AG10803 (cell line): Measurements from ENCODE around the gene CROCC2.
A peak's percentile ranks its signal among the peaks of the same experiment; 100 is the strongest.
"Not testable (repeated sequence)": the region's sequence is repeated elsewhere in the genome, so short reads cannot be mapped to it uniquely, and the experiment has no call there.

Experiments used
- DNase-seq: peaks from one replicate; pipeline ENCODE4 v3.0.0; 2010; ENCODE audit warnings: low read depth
- H3K4me3 ChIP-seq: 2 replicates; pipeline ENCODE4 v1.5.1; 2011; ENCODE audit warnings: mild to moderate bottlenecking, low read length, control low read depth
- TF ChIP-seq, protein P1 (sequence below): conservative IDR thresholded peaks from 2 replicates; pipeline ENCODE4 v1.5.1; 2011; ENCODE audit warnings: mild to moderate bottlenecking, low read length, control low read depth, inconsistent platforms

CROCC2 gene

DNA sequence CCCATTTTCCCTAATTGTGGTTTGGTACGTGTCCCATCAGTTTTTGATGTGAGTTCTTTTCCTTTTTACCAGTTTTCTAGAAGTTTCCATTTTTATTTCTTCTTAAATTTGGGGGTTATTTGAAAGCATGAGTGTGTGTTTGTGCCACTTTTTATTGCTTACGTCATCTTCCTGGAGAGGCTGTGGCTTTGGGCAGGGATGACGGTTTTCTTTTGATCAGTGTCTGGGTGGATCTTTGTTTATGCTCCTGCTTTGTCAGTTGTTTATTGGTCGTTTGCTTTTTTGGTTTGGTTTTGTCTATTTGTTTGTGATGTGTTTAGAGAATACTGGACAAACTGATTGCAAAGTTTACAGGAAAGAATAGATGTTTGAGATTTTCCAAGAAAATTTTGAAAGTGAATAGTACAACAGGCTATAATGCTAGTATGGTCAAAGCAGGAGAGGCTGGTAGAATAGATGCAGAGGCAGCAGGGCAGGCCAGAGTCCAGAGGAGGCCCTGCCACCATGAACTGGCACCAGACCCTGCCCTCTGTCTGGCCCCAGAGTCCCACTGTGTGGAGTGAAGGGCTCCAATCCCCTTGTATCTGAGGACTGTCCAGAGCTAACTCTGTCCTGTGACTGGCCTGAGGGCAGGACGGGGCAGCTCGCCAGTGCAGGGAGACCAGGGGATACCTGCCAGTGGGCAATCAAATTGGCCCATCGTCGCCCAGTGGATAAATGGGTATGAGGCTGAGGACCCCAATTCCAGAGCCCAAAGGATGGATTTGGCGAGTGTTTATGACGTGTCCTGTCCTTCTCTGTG is 68.8 kb downstream of the CROCC2 start:
- no peak overlapping the region for H3K4me3 ChIP-seq

DNA sequence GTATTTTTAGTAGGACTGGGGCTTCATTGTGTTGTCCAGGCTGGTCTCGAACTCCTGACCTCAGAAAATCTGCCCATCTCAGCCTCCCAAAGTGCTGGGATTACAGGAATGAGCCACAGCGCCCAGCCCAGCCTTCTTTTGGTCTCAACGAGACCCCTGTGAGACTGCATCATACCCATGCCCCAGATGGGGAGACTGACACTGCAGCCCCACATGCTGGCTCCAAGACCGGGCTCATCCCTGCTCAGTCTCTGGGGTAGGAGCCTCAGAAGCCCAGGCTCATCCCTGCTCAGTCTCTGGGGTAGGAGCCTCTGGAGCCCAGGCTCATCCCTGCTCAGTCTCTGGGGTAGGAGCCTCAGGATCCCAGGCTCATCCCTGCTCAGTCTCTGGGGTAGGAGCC is 69.8 kb downstream of the CROCC2 start:
- not testable (repeated sequence) for H3K4me3 ChIP-seq, DNase-seq

More for the DNA sequence above, 68.8 kb downstream of the CROCC2 start:
- TF ChIP-seq, protein P1, sequence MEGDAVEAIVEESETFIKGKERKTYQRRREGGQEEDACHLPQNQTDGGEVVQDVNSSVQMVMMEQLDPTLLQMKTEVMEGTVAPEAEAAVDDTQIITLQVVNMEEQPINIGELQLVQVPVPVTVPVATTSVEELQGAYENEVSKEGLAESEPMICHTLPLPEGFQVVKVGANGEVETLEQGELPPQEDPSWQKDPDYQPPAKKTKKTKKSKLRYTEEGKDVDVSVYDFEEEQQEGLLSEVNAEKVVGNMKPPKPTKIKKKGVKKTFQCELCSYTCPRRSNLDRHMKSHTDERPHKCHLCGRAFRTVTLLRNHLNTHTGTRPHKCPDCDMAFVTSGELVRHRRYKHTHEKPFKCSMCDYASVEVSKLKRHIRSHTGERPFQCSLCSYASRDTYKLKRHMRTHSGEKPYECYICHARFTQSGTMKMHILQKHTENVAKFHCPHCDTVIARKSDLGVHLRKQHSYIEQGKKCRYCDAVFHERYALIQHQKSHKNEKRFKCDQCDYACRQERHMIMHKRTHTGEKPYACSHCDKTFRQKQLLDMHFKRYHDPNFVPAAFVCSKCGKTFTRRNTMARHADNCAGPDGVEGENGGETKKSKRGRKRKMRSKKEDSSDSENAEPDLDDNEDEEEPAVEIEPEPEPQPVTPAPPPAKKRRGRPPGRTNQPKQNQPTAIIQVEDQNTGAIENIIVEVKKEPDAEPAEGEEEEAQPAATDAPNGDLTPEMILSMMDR = no peak
- DNase-seq = peak; percentile 34

- H3K4me3 ChIP-seq = no peak overlapping the region
- TF ChIP-seq, protein P1 = no peak
- peak; percentile 64 for DNase-seq
Measured at GRCh38 chr2:240981280-240981679, 75.1 kb downstream of the CROCC2 start.

DNA sequence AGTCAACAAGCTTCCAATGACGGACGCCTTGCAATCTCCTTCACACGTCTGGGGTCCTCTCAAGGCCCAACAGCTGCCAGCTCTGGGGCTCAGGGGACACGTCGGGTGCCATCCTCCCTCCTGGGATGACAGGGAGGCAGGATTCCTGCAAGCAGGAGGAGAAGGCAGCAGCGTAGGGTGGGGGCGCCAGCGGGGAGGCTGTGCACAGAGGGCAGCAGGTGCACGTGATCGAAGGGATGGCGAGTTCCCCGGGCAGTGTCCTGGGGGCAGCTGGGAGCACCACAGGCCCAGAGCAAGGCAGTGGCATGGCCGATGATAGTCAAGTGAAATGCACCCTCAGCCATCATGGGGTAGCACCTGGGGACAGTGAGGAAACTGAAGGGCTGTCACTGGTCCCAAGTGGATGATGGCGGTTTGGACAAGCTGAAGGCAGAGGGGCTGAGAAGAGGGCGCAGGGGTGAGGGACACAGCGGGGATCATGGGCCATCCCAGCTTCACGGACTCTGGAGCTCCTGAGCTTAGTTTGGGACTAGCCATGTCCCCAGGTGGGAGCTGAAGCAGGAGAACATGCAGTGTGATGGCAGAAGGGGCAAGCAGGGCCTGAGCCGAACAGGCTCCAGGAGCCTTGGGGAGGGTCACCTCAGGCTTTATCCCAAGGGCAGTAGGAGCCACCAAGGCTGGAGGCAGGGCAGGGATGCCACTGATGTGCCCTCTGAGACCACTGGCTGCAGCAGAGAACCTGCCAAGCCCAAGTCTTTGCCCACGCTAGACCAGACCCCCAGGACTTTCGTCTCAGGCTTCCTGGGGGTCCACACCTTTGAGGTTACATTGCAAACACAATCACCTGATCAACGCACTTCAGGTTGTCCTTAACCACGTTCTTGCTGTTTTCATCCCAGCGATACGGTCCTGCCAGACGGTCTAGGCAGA is 76.0 kb downstream of the CROCC2 start:
- DNase-seq = no peak
- TF ChIP-seq, protein P1 = no peak
- H3K4me3 ChIP-seq = no peak overlapping the region

DNA sequence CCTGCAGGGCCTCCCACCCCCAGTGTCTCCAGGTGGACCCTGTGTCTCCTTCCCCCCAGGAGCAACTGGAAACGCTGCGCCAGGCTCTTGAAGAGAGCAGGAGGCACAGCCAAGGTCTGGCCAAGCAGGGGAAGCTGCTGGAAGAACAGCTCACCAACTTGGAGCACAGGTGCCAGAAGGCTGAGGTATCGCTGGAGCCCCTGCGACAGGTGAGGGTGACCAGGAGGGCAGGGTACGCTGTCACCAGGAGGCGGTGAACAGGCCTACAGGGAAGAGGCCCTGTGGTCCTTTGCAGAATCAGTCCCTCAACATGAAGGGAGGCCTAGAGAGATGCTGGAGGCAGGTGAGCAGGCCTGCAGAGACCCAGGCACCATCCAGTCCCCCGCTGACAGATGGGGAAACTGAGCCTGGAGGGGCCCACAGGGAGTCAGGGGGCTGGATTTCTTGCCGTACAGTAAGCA is 76.7 kb downstream of the CROCC2 start:
- TF ChIP-seq, protein P1 = no peak
- no peak for DNase-seq
- H3K4me3 ChIP-seq = no peak overlapping the region

- no peak for DNase-seq
- TF ChIP-seq, protein P1 = peak; percentile 9; the same call in 1 of the 2 replicates
- H3K4me3 ChIP-seq = no peak overlapping the region
Measured at GRCh38 chr2:240983361-240983995, 77.3 kb downstream of the CROCC2 start.

DNA sequence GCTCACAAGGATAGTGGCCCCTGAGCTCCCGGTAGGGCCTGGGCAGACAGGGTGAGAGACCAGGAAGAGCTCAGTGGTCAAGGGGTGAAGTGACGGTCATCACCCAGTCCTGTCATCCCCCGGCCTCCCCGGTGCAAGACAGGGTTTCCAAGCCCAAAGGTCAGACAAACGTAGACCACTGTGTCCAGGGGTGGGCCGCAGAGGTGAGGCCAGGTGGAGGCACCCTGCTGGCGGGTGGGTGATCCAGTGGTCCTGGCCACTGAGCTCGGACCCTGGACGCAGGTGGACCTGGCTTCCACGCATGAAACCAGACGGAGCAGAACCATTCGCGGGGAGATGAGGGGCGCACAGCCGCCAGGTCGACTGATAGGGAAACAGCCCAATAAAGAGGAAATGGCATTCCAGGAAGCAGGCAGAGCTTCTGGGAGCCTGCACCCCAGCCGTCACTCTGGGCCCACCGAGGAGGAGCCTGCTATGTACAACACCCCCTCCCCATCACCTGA is 77.9 kb downstream of the CROCC2 start:
- no peak for DNase-seq
- no peak overlapping the region for H3K4me3 ChIP-seq
- TF ChIP-seq, protein P1 = no peak
